Stimulated activated CD8-positive, alpha-beta memory T cell treated with anti-CD3 and anti-CD28 coated beads, Interleukin-7, amount 100 ng/mL, for 1 hour (primary cell): Measurements from ENCODE around the gene SFXN5.

Experiments
- DNase-seq, 2 donors: peaks; one replicate each; pipeline ENCODE4 v3.0.0-alpha.2; 2020; ENCODE audit warnings: low read depth in 2 of 2

Gene SFXN5

GRCh38 chr2:72943540-72944395, 127.7 kb downstream of the SFXN5 start:
- no peak for DNase-seq

GRCh38 chr2:72942881-72943418, 128.6 kb downstream of the SFXN5 start:
- DNase-seq = no peak

GRCh38 chr2:72942293-72942692, 129.2 kb downstream of the SFXN5 start:
- DNase-seq = no peak

- DNase-seq = no peak
These were observed 130.7 kb downstream of the SFXN5 start for GRCh38 chr2:72940786-72941185.

GRCh38 chr2:72940361-72940760, 131.2 kb downstream of the SFXN5 start:
- DNase-seq = no peak

GRCh38 chr2:72938455-72938854, 133.1 kb downstream of the SFXN5 start:
- DNase-seq = no peak

GRCh38 chr2:72937356-72937669, 134.2 kb downstream of the SFXN5 start:
- no peak for DNase-seq

GRCh38 chr2:72936660-72937355, 134.7 kb downstream of the SFXN5 start:
- no peak for DNase-seq

GRCh38 chr2:72935611-72935957, 135.9 kb downstream of the SFXN5 start:
- DNase-seq = no peak

- DNase-seq = no peak
These were observed 136.6 kb downstream of the SFXN5 start for GRCh38 chr2:72934683-72935610.

GRCh38 chr2:72933646-72934151, 137.8 kb downstream of the SFXN5 start:
- DNase-seq = no peak

- no peak for DNase-seq
These were observed 138.3 kb downstream of the SFXN5 start for GRCh38 chr2:72933207-72933606.

GRCh38 chr2:72932805-72933204, 138.7 kb downstream of the SFXN5 start:
- DNase-seq = no peak

GRCh38 chr2:72932045-72932740, 139.3 kb downstream of the SFXN5 start:
- no peak for DNase-seq

GRCh38 chr2:72931280-72931910, 140.1 kb downstream of the SFXN5 start:
- no peak for DNase-seq

GRCh38 chr2:72929010-72929409, 142.5 kb downstream of the SFXN5 start:
- DNase-seq = no peak

- no peak for DNase-seq
These were observed 143.6 kb downstream of the SFXN5 start for GRCh38 chr2:72927619-72928550.

GRCh38 chr2:72926811-72927465, 144.6 kb downstream of the SFXN5 start:
- no peak for DNase-seq

GRCh38 chr2:72926368-72926767, 145.1 kb downstream of the SFXN5 start:
- DNase-seq = no peak
